RCC 7860 (cell line): ENCODE results near the gene KRTAP29-1.
"Not testable (repeated sequence)": the region's sequence is repeated elsewhere in the genome, so short reads cannot be mapped to it uniquely, and the experiment has no call there.

Experiments used
- DNase-seq: peaks from one replicate; pipeline ENCODE4 v3.0.0-alpha.2; 2015; ENCODE audit warnings: low spot score
- FAIRE-seq: peaks from 2 replicates; lab custom pipeline; 2012; peaks lifted over from hg19 to GRCh38; lab: Jason Lieb, UNC

KRTAP29-1 gene

GRCh38 chr17:41301916-41302901 is at the start of gene KRTAP29-1:
Gene KRTAP29-1, minus strand, starts transcription at chr17:41302851. Its CDS starts 0 bp downstream, at chr17:41302851.
- DNase-seq (no peak), FAIRE-seq (no peak)

GRCh38 chr17:41351177-41351576 is 48.5 kb upstream of the KRTAP29-1 start:
- DNase-seq, result no peak
- no peak for FAIRE-seq

GRCh38 chr17:41350381-41350878 is 47.8 kb upstream of the KRTAP29-1 start, which contains the start of gene KRT33A:
Gene KRT33A, minus strand, starts transcription at chr17:41350828. Its CDS starts 61 bp downstream, at chr17:41350767.
- not testable (repeated sequence) for FAIRE-seq, DNase-seq

GRCh38 chr17:41347869-41348760 is 45.5 kb upstream of the KRTAP29-1 start:
- FAIRE-seq (no peak), DNase-seq (no peak)

GRCh38 chr17:41346421-41346820 is 43.8 kb upstream of the KRTAP29-1 start:
- FAIRE-seq, DNase-seq: not testable (repeated sequence)

GRCh38 chr17:41345992-41346391 is 43.3 kb upstream of the KRTAP29-1 start:
- no peak for DNase-seq
- no peak for FAIRE-seq

- no peak for DNase-seq
- no peak for FAIRE-seq
Measured at GRCh38 chr17:41343029-41343428, 40.4 kb upstream of the KRTAP29-1 start.

GRCh38 chr17:41340934-41341861 is 38.5 kb upstream of the KRTAP29-1 start:
- no peak for FAIRE-seq
- no peak for DNase-seq

GRCh38 chr17:41340494-41340893 is 37.8 kb upstream of the KRTAP29-1 start:
- DNase-seq, result no peak
- FAIRE-seq, result no peak

- FAIRE-seq (no peak), DNase-seq (no peak)
Measured at GRCh38 chr17:41339571-41340172, 37.0 kb upstream of the KRTAP29-1 start.

- FAIRE-seq, result no peak
- no peak for DNase-seq
Measured at GRCh38 chr17:41338961-41339485, 36.4 kb upstream of the KRTAP29-1 start.

- DNase-seq (no peak), FAIRE-seq (no peak)
Measured at GRCh38 chr17:41335747-41336146, 33.1 kb upstream of the KRTAP29-1 start.

GRCh38 chr17:41334385-41335305 is 32.0 kb upstream of the KRTAP29-1 start:
- DNase-seq, result no peak
- FAIRE-seq, result no peak

- FAIRE-seq (no peak), DNase-seq (no peak)
Measured at GRCh38 chr17:41333836-41334235, 31.2 kb upstream of the KRTAP29-1 start.

GRCh38 chr17:41333098-41333497 is 30.4 kb upstream of the KRTAP29-1 start:
- DNase-seq, result no peak
- FAIRE-seq, result no peak

GRCh38 chr17:41332239-41332638 is 29.6 kb upstream of the KRTAP29-1 start:
- FAIRE-seq (no peak), DNase-seq (no peak)

GRCh38 chr17:41331606-41332005 is 29.0 kb upstream of the KRTAP29-1 start:
- FAIRE-seq (no peak), DNase-seq (no peak)

GRCh38 chr17:41329279-41329948 is 26.8 kb upstream of the KRTAP29-1 start:
- FAIRE-seq (no peak), DNase-seq (peak; percentile 39)
